Liver (tissue), 9 donors: Measurements from ENCODE around the gene HEG1. TPM values are rescaled to one million over a fixed set of nuclear protein-coding genes. Genes with fewer than 3 reads are reported as not detected.

ENCODE experiments used
- DNase-seq: peaks from one replicate; pipeline ENCODE4 v3.0.0-alpha.2; 2017; ENCODE audit warnings: low spot score
- H3K27ac ChIP-seq, 2 donors: one replicate each; pipeline ENCODE4 v1.7.0; 2013; ENCODE audit warnings: inconsistent platforms in 2 of 2, low read length in 2 of 2, control low read depth in 1 of 2, low read depth in 1 of 2, mild to moderate bottlenecking in 1 of 2
- H3K27me3 ChIP-seq, 4 donors: one replicate each; pipeline versions ENCODE4 v1.6.1 to v1.7.0; 2013; ENCODE audit warnings: low read length in 3 of 4, inconsistent platforms in 1 of 4, mild to moderate bottlenecking in 1 of 4, moderate library complexity in 1 of 4; ENCODE audit not compliant: control insufficient read depth in 4 of 4, insufficient read depth in 4 of 4
- H3K36me3 ChIP-seq, 4 donors: one replicate each; pipeline versions ENCODE4 v1.6.1 to v1.7.0; 2013; ENCODE audit warnings: low read length in 3 of 4, mild to moderate bottlenecking in 3 of 4, low read depth in 1 of 4, moderate library complexity in 1 of 4; ENCODE audit not compliant: control insufficient read depth in 4 of 4, insufficient read depth in 3 of 4
- H3K4me1 ChIP-seq, 4 donors: one replicate each; pipeline versions ENCODE4 v1.6.1 to v1.7.0; 2013; ENCODE audit warnings: low read length in 3 of 4, mild to moderate bottlenecking in 3 of 4, moderate library complexity in 1 of 4; ENCODE audit not compliant: control insufficient read depth in 4 of 4, insufficient read depth in 4 of 4
- H3K4me3 ChIP-seq, 3 donors: one replicate each; pipeline versions ENCODE4 v1.6.1 to v1.7.0; 2013; ENCODE audit warnings: low read length in 3 of 3, control low read depth in 1 of 3, low read depth in 1 of 3, mild to moderate bottlenecking in 1 of 3
- H3K9ac ChIP-seq, 2 donors: one replicate each; pipeline ENCODE4 v1.7.0; 2013; ENCODE audit warnings: low read length in 2 of 2, mild to moderate bottlenecking in 2 of 2, moderate library complexity in 2 of 2, control low read depth in 1 of 2, low read depth in 1 of 2
- H3K9me3 ChIP-seq, 4 donors: one replicate each; pipeline versions ENCODE4 v1.6.1 to v1.7.0; 2013; ENCODE audit warnings: low read length in 3 of 4; ENCODE audit not compliant: control insufficient read depth in 4 of 4
- ATF3 ChIP-seq: IDR thresholded peaks from 2 replicates; pipeline ENCODE4 v1.6.1; 2016; ENCODE audit warnings: antibody characterized with exemption
- CTCF ChIP-seq: fragments of 150-350 bp; IDR thresholded peaks from 2 replicates; pipeline ENCODE4 v1.5.1; 2017; ENCODE audit warnings: improper control_type of control experiment, low read depth, low read length; ENCODE audit not compliant: missing input control
- EGR1 ChIP-seq, 2 donors: IDR thresholded peaks; 2 replicates each; pipeline ENCODE4 v1.6.1; 2016 to 2018; ENCODE audit warnings: antibody characterized with exemption in 2 of 2, low read depth in 2 of 2
- FOXA1 ChIP-seq: IDR thresholded peaks from 2 replicates; pipeline ENCODE4 v1.6.1; 2016; ENCODE audit warnings: antibody characterized with exemption
- FOXA2 ChIP-seq: IDR thresholded peaks from 2 replicates; pipeline ENCODE4 v1.6.1; 2016; ENCODE audit warnings: antibody characterized with exemption
- GABPA ChIP-seq, 2 donors: IDR thresholded peaks in 1 of 2; conservative IDR thresholded peaks in 1 of 2; 2 replicates each; pipeline ENCODE4 v1.6.1; 2016; ENCODE audit warnings: antibody characterized with exemption in 2 of 2, mild to moderate bottlenecking in 1 of 2, moderate library complexity in 1 of 2
- HNF4A ChIP-seq, 2 donors: conservative IDR thresholded peaks; 2 replicates each; pipeline ENCODE4 v1.6.1; 2016; ENCODE audit warnings: antibody characterized with exemption in 2 of 2, mild to moderate bottlenecking in 2 of 2
- HNF4G ChIP-seq: IDR thresholded peaks from 2 replicates; pipeline ENCODE4 v1.6.1; 2016; ENCODE audit warnings: antibody characterized with exemption
- JUND ChIP-seq, 2 donors: IDR thresholded peaks; 2 replicates each; pipeline ENCODE4 v1.6.1; 2016; ENCODE audit warnings: antibody characterized with exemption in 2 of 2
- MAX ChIP-seq: IDR thresholded peaks from 2 replicates; pipeline ENCODE4 v1.6.1; 2016; ENCODE audit warnings: antibody characterized with exemption
- NR2F2 ChIP-seq: IDR thresholded peaks from 2 replicates; pipeline ENCODE4 v1.6.1; 2016; ENCODE audit warnings: antibody characterized with exemption
- RAD21 ChIP-seq, 2 donors: IDR thresholded peaks; 2 replicates each; pipeline ENCODE4 v1.6.1; 2016; ENCODE audit warnings: antibody characterized with exemption in 2 of 2, mild to moderate bottlenecking in 2 of 2
- RXRA ChIP-seq, 2 donors: IDR thresholded peaks; 2 replicates each; pipeline ENCODE4 v1.6.1; 2017 to 2018; ENCODE audit warnings: antibody characterized with exemption in 2 of 2, mild to moderate bottlenecking in 1 of 2
- SP1 ChIP-seq: IDR thresholded peaks from 2 replicates; pipeline ENCODE4 v1.6.1; 2018; ENCODE audit warnings: antibody characterized with exemption, mild to moderate bottlenecking
- TAF1 ChIP-seq: conservative IDR thresholded peaks from 2 replicates; pipeline ENCODE4 v1.6.1; 2016; ENCODE audit warnings: antibody characterized with exemption, mild to moderate bottlenecking
- YY1 ChIP-seq: IDR thresholded peaks from 2 replicates; pipeline ENCODE4 v1.6.1; 2016; ENCODE audit warnings: antibody characterized with exemption, mild to moderate bottlenecking
- ZBTB33 ChIP-seq: IDR thresholded peaks from 2 replicates; pipeline ENCODE4 v1.6.1; 2016; ENCODE audit warnings: antibody characterized with exemption
- WGBS: extraction: QIAGEN DNeasy Blood & Tissue Kit; methylation state at CpG from one replicate; pipeline ENCODE4 v1.1.7; 2013; 5-methylcytosine and 5-hydroxymethylcytosine counted together
- polyA plus RNA-seq, 2 donors: library from polyadenylated mRNA; stranded (reverse) in 1 of 2; unstranded in 1 of 2; fragments of 200-250 nt in 1 of 2; fragments of >200 nt in 1 of 2; fragmentation: Nextera tagmentation in 1 of 2; extraction: Ambion mirVana in 1 of 2; gene quantifications; one replicate each; pipeline versions ENCODE4 v1.2.1 to v1.2.3, GENCODE V29; 2013 to 2015
- total RNA-seq, 2 donors: library from RNA; depleted of rRNA; stranded (reverse); fragments of >200 nt; gene quantifications; one replicate each; pipeline ENCODE4 v1.2.3, GENCODE V29; 2014
- donor health status: healthy.
- donor health status: healthy.
- donor health status: healthy.
- donor health status: healthy.
- donor health status: healthy.

HEG1 gene
- total and polyA plus RNA-seq, 4 donors, result 1.4 to 16.0 (median 5.3) TPM

GRCh38 chr3:125077864-125078263 is 22.1 kb upstream of the HEG1 start:
- Histone ChIP-seq H3K36me3 (peaks cover 0 to 2% (median 0%) of the 10 kb centered on the region in 4 donors), H3K4me1 (peaks cover 0 to 6% (median 0%) of the 10 kb centered on the region in 4 donors), H3K9me3 (no peaks in the 10 kb centered on the region), H3K27me3 (no peaks in the 10 kb centered on the region), H3K27ac (no peak overlapping the region), H3K4me3 (no peak overlapping the region), H3K9ac (no peak overlapping the region)
- WGBS, result 94% methylated on average over 3 of the region's 3 CpGs
- TF ChIP-seq NR2F2, result no peak
- TF ChIP-seq RAD21 (IDR thresholded peaks at IDR 0.05), result no peak
- no peak for TF ChIP-seq GABPA (IDR thresholded peaks at IDR 0.05 in 1 of 2, conservative IDR thresholded peaks at IDR 0.05 in 1 of 2)
- TF ChIP-seq SP1, result no peak
- TF ChIP-seq RXRA (IDR thresholded peaks at IDR 0.05), result no peak
- TF ChIP-seq MAX, result no peak
- no peak for TF ChIP-seq JUND (IDR thresholded peaks at IDR 0.05)
- TF ChIP-seq ATF3, result no peak
- TF ChIP-seq HNF4G, result no peak
- no peak for TF ChIP-seq CTCF
- no peak for TF ChIP-seq EGR1 (IDR thresholded peaks at IDR 0.05; ENCODE audit: low read depth in 2 of 2)
- TF ChIP-seq HNF4A (conservative IDR thresholded peaks at IDR 0.05), result no peak
- TF ChIP-seq ZBTB33, result no peak
- TF ChIP-seq TAF1, result no peak
- no peak for TF ChIP-seq FOXA2
- TF ChIP-seq FOXA1, result no peak
- no peak for DNase-seq

GRCh38 chr3:125076464-125076863 is 20.7 kb upstream of the HEG1 start:
- H3K4me1 ChIP-seq, result peaks cover 0 to 6% (median 0%) of the 10 kb centered on the region in 4 donors
- H3K27me3 ChIP-seq, result no peaks in the 10 kb centered on the region
- no peak for DNase-seq
- no peak overlapping the region for H3K27ac ChIP-seq
- H3K4me3 ChIP-seq, result no peak overlapping the region
- no peaks in the 10 kb centered on the region for H3K9me3 ChIP-seq
- H3K9ac ChIP-seq, result no peak overlapping the region
- TF ChIP-seq YY1 (no peak), FOXA1 (no peak), GABPA (IDR thresholded peaks at IDR 0.05 in 1 of 2, conservative IDR thresholded peaks at IDR 0.05 in 1 of 2) (no peak), HNF4A (conservative IDR thresholded peaks at IDR 0.05) (no peak), FOXA2 (no peak), ZBTB33 (no peak), HNF4G (no peak), RAD21 (IDR thresholded peaks at IDR 0.05) (no peak), EGR1 (IDR thresholded peaks at IDR 0.05; ENCODE audit: low read depth in 2 of 2) (no peak), NR2F2 (no peak), ATF3 (no peak), JUND (IDR thresholded peaks at IDR 0.05) (no peak), RXRA (IDR thresholded peaks at IDR 0.05) (no peak), CTCF (no peak)
- WGBS, result 91% methylated on average over 1 of the region's 1 CpG
- H3K36me3 ChIP-seq, result no peaks in the 10 kb centered on the region
